BJ (cell line): ENCODE results near the gene GPR39. TPM values are rescaled to one million over a fixed set of nuclear protein-coding genes. Genes with fewer than 3 reads are reported as not detected.

Experiments
- CTCF ChIA-PET: fragments of 350-600 bp; formaldehyde crosslinking; extraction: SDS; loops from one replicate; lab custom pipeline; 2021; ENCODE audit warnings: antibody characterized with exemption, inconsistent platforms; lab: Yijun Ruan, JAX
- POLR2A ChIA-PET: fragments of 300-600 bp; sonication (Branson Sonifier 250); formaldehyde crosslinking; extraction: SDS; loops from one replicate; lab custom pipeline; 2021; ENCODE audit warnings: antibody characterized with exemption; lab: Charles Lee
- DNase-seq: peaks from one replicate; pipeline ENCODE4 v3.0.0-alpha.2; 2011; ENCODE audit warnings: low read depth
- H3K27me3 ChIP-seq: 2 replicates; pipeline ENCODE4 v1.6.0; 2011; ENCODE audit warnings: low read length; ENCODE audit not compliant: control insufficient read depth, insufficient read depth
- H3K36me3 ChIP-seq: 2 replicates; pipeline ENCODE4 v1.5.1; 2011; ENCODE audit warnings: low read length; ENCODE audit not compliant: control insufficient read depth, insufficient read depth
- H3K4me3 ChIP-seq: 2 replicates; pipeline ENCODE4 v1.5.1; 2011; ENCODE audit warnings: low read depth, mild to moderate bottlenecking, control low read depth, low read length
- polyA plus RNA-seq: library from polyadenylated mRNA; depleted of rRNA; stranded (reverse); fragments of >200 nt; gene quantifications from 2 replicates; pipeline ENCODE4 v1.2.3, GENCODE V29; 2011
- TF ChIP-seq, protein P1 (sequence below): IDR thresholded peaks from 2 replicates; pipeline ENCODE4 v1.5.1; 2011; ENCODE audit warnings: low read depth, mild to moderate bottlenecking, control low read depth, inconsistent platforms, low read length, moderate library complexity; ENCODE audit not compliant: insufficient read depth

Gene GPR39
- polyA plus RNA-seq, 1 experiment: 2.3 TPM

GRCh38 chr2:132429351-132429750 is 12.7 kb downstream of the GPR39 start:
- Histone ChIP-seq H3K36me3 (no peaks in the 10 kb centered on the region), H3K4me3 (no peak overlapping the region), H3K27me3 (no peaks in the 10 kb centered on the region)
- TF ChIP-seq, protein P1, sequence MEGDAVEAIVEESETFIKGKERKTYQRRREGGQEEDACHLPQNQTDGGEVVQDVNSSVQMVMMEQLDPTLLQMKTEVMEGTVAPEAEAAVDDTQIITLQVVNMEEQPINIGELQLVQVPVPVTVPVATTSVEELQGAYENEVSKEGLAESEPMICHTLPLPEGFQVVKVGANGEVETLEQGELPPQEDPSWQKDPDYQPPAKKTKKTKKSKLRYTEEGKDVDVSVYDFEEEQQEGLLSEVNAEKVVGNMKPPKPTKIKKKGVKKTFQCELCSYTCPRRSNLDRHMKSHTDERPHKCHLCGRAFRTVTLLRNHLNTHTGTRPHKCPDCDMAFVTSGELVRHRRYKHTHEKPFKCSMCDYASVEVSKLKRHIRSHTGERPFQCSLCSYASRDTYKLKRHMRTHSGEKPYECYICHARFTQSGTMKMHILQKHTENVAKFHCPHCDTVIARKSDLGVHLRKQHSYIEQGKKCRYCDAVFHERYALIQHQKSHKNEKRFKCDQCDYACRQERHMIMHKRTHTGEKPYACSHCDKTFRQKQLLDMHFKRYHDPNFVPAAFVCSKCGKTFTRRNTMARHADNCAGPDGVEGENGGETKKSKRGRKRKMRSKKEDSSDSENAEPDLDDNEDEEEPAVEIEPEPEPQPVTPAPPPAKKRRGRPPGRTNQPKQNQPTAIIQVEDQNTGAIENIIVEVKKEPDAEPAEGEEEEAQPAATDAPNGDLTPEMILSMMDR: no peak
- no peak for DNase-seq
- POLR2A ChIA-PET: no interaction called here
- CTCF ChIA-PET: interaction anchor here (1.9 kb wide), 1 partner anchor 19 kb away, joined by 10 read pairs; no protein-coding TSS in a partner anchor

DNA sequence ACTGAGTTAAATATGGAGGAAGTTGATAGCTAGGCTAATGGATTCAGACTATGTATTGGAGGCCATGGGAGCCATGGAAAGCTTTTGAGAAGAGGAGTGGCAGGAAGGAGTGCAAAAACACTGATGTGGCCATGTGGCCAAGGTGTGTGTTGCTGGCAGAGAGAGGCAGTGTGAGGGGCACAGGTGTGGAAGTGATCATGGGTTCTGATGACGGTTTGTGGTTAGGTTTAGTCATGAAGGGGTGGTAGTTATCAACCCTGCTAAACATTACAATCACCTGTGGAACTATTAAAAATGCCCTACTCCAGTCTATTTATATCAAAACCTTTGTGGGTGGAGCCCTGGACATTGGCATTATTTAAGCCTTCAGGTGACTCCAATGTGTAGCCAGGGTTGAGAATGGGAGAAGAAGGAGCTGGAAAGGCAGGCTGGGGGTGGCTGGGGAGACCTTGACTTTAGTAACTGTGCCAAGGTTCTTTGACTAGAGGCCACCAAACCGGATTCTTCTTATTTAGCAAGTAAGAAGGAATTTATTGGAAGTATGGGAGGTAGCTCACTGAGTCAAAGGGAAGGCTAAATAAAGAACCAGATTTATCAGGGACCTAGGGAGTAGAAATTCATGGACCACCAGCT is 13.5 kb downstream of the GPR39 start:
- H3K36me3 ChIP-seq: no peaks in the 10 kb centered on the region
- TF ChIP-seq, protein P1: no peak
- POLR2A ChIA-PET: no interaction called here
- CTCF ChIA-PET: interaction anchor here (0.8 kb wide), 1 partner anchor 81 kb away, joined by 3 read pairs; no protein-coding TSS in a partner anchor
- H3K27me3 ChIP-seq: no peaks in the 10 kb centered on the region
- DNase-seq: no peak
- no peak overlapping the region for H3K4me3 ChIP-seq

DNA sequence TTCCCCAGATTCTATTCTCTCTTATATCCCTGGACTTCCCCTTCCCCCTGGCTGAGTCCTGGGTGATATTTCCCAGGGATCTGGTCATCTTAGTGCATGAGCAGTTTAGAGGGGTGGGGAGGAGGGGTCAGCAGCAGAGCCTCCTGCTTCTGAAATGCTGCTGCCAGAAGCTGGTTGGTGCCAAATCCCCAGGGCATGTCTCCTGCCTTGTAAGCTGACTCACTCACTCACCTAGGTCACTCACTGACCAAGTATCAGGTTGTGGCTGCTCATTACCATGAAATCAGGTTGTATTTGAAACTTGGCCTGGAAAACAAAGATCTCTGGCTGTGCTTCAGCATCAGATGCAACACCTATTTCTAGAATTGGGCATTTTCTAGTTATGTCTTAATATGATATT is 14.3 kb downstream of the GPR39 start:
- Histone ChIP-seq H3K27me3 (no peaks in the 10 kb centered on the region), H3K36me3 (no peaks in the 10 kb centered on the region), H3K4me3 (no peak overlapping the region)
- CTCF ChIA-PET: interaction anchor here (0.6 kb wide), 1 partner anchor 50 kb away, joined by 3 read pairs; no protein-coding TSS in a partner anchor
- POLR2A ChIA-PET: no interaction called here
- TF ChIP-seq, protein P1: no peak
- no peak for DNase-seq

DNA sequence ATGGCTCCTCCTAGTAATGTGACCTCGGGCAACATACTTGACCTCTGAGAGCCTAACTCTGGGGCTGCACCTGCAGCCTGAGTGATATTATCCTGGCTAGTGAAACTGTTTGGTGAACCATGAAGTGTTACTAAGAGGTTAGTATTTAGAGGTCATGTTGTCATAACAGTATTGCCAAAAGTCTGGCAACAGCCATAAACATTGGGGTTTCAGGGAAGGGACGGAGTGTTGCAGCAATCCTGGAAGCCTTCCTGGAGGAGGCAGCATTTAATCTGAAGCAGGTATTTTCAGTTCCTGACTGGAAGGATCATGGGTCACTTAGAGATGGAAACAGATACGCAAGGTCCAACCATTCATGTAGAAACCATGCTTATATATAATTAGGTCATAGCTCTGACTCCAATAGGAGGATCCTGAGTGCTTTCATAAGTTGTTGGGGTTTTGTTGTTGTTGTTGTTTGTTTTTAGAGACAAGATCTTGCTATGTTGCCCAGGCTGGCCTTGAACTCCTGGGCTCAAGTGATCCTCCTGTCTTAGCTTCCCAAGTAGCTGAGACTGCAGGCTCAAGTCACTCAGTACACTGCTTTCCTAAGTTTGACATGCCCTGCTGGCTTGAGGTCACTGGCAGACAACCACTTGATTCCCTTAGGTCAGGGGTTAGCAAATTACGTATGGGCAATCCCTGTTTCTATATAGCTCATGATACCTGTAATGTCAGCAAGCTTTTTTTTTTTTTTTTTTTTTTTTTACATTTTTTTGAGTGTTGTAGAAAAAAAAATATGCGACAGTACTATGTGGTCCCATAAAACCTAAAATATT is 21.5 kb downstream of the GPR39 start:
- H3K36me3 ChIP-seq: no peaks in the 10 kb centered on the region
- ChIA-PET POLR2A (interaction anchor here (0.6 kb wide), 1 partner anchor 411 kb away, joined by 8 read pairs; no protein-coding TSS in a partner anchor), CTCF (interaction anchor here (1.0 to 1.2 kb wide), 2 partner anchors 12 to 22 kb away, joined by 3 read pairs; no protein-coding TSS in a partner anchor)
- TF ChIP-seq, protein P1: no peak
- no peak overlapping the region for H3K4me3 ChIP-seq
- no peaks in the 10 kb centered on the region for H3K27me3 ChIP-seq
- DNase-seq: no peak

DNA sequence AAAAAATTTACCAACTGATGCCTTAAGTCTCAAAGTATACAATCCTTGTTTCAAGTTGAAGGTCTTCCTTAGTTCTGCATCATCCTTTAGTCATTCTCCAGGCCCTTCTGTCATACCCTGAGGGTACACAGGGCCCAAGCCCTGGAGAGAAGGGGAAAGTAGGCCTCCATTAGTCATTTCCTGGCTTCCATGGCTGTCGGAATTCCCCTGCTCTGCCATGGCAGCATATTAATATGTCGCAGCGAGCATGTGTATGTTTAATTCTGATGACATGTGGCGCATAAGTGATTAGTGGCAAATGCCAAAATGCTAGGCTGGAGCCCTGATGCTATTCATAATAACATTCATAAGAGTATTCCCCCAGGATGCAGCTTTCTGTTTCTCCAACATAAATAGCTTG is 22.1 kb downstream of the GPR39 start:
- peak; percentile 86 for DNase-seq
- ChIA-PET POLR2A (no interaction called here), CTCF (interaction anchor here (1.2 to 2.0 kb wide), 4 partner anchors 11 to 89 kb away, joined by 3 to 16 read pairs (median 4); no protein-coding TSS in a partner anchor)
- TF ChIP-seq, protein P1: no peak
- Histone ChIP-seq H3K4me3 (no peak overlapping the region), H3K27me3 (no peaks in the 10 kb centered on the region), H3K36me3 (no peaks in the 10 kb centered on the region)
